A204.1 (cell line): ENCODE measurements around the gene GATAD1.
"Not testable (repeated sequence)": the region's sequence is repeated elsewhere in the genome, so short reads cannot be mapped to it uniquely, and the experiment has no call there.

Source experiments
- FAIRE-seq: peaks from 2 replicates; lab custom pipeline; 2012; peaks lifted over from hg19 to GRCh38; lab: Jason Lieb, UNC

The GATAD1 gene

GRCh38 chr7:92483624-92484023 lies 36.3 kb downstream of the GATAD1 start:
- not testable (repeated sequence) for FAIRE-seq

- not testable (repeated sequence) for FAIRE-seq
Measured at GRCh38 chr7:92484226-92484625, 36.9 kb downstream of the GATAD1 start.

GRCh38 chr7:92485267-92485892 lies 38.1 kb downstream of the GATAD1 start:
- no peak for FAIRE-seq

GRCh38 chr7:92485974-92486373 lies 38.7 kb downstream of the GATAD1 start:
- FAIRE-seq, result no peak

- no peak for FAIRE-seq
Measured at GRCh38 chr7:92487804-92488203, 40.5 kb downstream of the GATAD1 start.

- no peak for FAIRE-seq
Measured at GRCh38 chr7:92489634-92490033, 42.4 kb downstream of the GATAD1 start.

GRCh38 chr7:92496876-92497275 lies 49.6 kb downstream of the GATAD1 start:
- FAIRE-seq, result no peak

- no peak for FAIRE-seq
Measured at GRCh38 chr7:92498557-92498956, 51.3 kb downstream of the GATAD1 start.

GRCh38 chr7:92503767-92504166 lies 56.5 kb downstream of the GATAD1 start:
- no peak for FAIRE-seq

GRCh38 chr7:92504563-92504962 lies 57.3 kb downstream of the GATAD1 start:
- no peak for FAIRE-seq

GRCh38 chr7:92506363-92506762 lies 59.1 kb downstream of the GATAD1 start:
- no peak for FAIRE-seq

- no peak for FAIRE-seq
Measured at GRCh38 chr7:92508946-92509345, 61.7 kb downstream of the GATAD1 start.
